Kidney epithelial cell (primary cell): ENCODE measurements around the gene E2F1. TPM values are rescaled to one million over a fixed set of nuclear protein-coding genes. Genes with fewer than 3 reads are reported as not detected.

Experiments
- DNase-seq: peaks from one replicate; pipeline ENCODE4 v3.0.0-alpha.2; 2010; ENCODE audit warnings: low read depth
- H3K27me3 ChIP-seq: 2 replicates; pipeline ENCODE4 v1.6.0; 2011; ENCODE audit warnings: low read length; ENCODE audit not compliant: control insufficient read depth, insufficient read depth
- H3K36me3 ChIP-seq: 2 replicates; pipeline ENCODE4 v1.5.1; 2011; ENCODE audit warnings: low read length; ENCODE audit not compliant: control insufficient read depth, insufficient read depth
- H3K4me3 ChIP-seq: 2 replicates; pipeline ENCODE4 v1.5.1; 2011; ENCODE audit warnings: low read depth, mild to moderate bottlenecking, control low read depth, low read length
- CTCF ChIP-seq: IDR thresholded peaks from 2 replicates; pipeline ENCODE4 v1.5.1; 2011; ENCODE audit warnings: mild to moderate bottlenecking, moderate library complexity, low read length, control low read depth, inconsistent platforms; ENCODE audit not compliant: insufficient read depth, poor library complexity, severe bottlenecking
- total RNA-seq: library from RNA; depleted of rRNA; stranded (reverse); fragments of >200 nt; gene quantifications from 2 replicates; pipeline ENCODE4 v1.2.3, GENCODE V29; 2015

The E2F1 gene
- total RNA-seq, 1 donor from 2014 or later = 4.1 TPM

GRCh38 chr20:33629979-33630378 lies 56.2 kb downstream of the E2F1 start:
- H3K27me3 ChIP-seq = no peaks in the 10 kb centered on the region
- DNase-seq = no peak
- TF ChIP-seq CTCF = no peak
- no peak overlapping the region for H3K4me3 ChIP-seq
- no peaks in the 10 kb centered on the region for H3K36me3 ChIP-seq

GRCh38 chr20:33629533-33629932 lies 56.7 kb downstream of the E2F1 start:
- DNase-seq = no peak
- Histone ChIP-seq H3K4me3 (no peak overlapping the region), H3K27me3 (no peaks in the 10 kb centered on the region), H3K36me3 (no peaks in the 10 kb centered on the region)
- no peak for TF ChIP-seq CTCF

GRCh38 chr20:33627577-33628216 lies 58.5 kb downstream of the E2F1 start:
- Histone ChIP-seq H3K27me3 (no peaks in the 10 kb centered on the region), H3K36me3 (peaks cover 5% of the 10 kb centered on the region), H3K4me3 (no peak overlapping the region)
- no peak for TF ChIP-seq CTCF
- no peak for DNase-seq

GRCh38 chr20:33626190-33626589 lies 60.0 kb downstream of the E2F1 start:
- no peak overlapping the region for H3K4me3 ChIP-seq
- TF ChIP-seq CTCF = no peak
- no peaks in the 10 kb centered on the region for H3K27me3 ChIP-seq
- peaks cover 5% of the 10 kb centered on the region for H3K36me3 ChIP-seq
- no peak for DNase-seq

Other genes starting within 250 kb of the E2F1 start
- 13.7 and 15.1 TPM in 2 replicates for gene SNTA1, start 242.6 kb downstream of the E2F1 start, total RNA-seq
- gene CBFA2T2, start 196.3 kb downstream of the E2F1 start, total RNA-seq = 11.6 and 13.4 TPM in 2 replicates
- gene C20orf144, start 24.1 kb downstream of the E2F1 start, total RNA-seq = not detected in 2 replicates
- gene ACTL10, start 19.4 kb downstream of the E2F1 start, total RNA-seq = 3.1 and 3.6 TPM in 2 replicates
- 17.5 and 20.6 TPM in 2 replicates for gene NECAB3, start 12.0 kb downstream of the E2F1 start, total RNA-seq
- gene PXMP4, start 33.9 kb upstream of the E2F1 start, total RNA-seq = 3.9 and 8.1 TPM in 2 replicates
- 1.2 and 2.3 TPM in 2 replicates for gene ZNF341, start 45.6 kb upstream of the E2F1 start, total RNA-seq
- gene CHMP4B, start 125.0 kb upstream of the E2F1 start, total RNA-seq = 59.2 and 65.7 TPM in 2 replicates